K562 (cell line): ENCODE measurements around the gene DBP. TPM values are rescaled to one million over a fixed set of nuclear protein-coding genes. Genes with fewer than 3 reads are reported as not detected.

Experiments
- CREM ChIP-seq: IDR thresholded peaks from 2 replicates; pipeline ENCODE4 v1.6.1; 2014; ENCODE audit warnings: antibody characterized with exemption, low read depth
- CSDE1 ChIP-seq, 2 experiments: fragments of 450-650 bp; IDR thresholded peaks; 2 replicates each; pipeline ENCODE4 v1.6.1; 2016; ENCODE audit warnings: mild to moderate bottlenecking in 1 of 2
- EGR1 ChIP-seq: fragments of 450-650 bp; conservative IDR thresholded peaks from 2 replicates; pipeline ENCODE4 v1.6.1; 2017; ENCODE audit warnings: mild to moderate bottlenecking
- FOXA3 ChIP-seq, 2 experiments: fragments of 450-650 bp in 1 of 2; sonication (generic) in 1 of 2; formaldehyde crosslinking; IDR thresholded peaks in 1 of 2; conservative IDR thresholded peaks in 1 of 2; 2 replicates each; pipeline versions ENCODE4 v1.4.0 to v1.8.0; 2020 to 2022; ENCODE audit warnings: mild to moderate bottlenecking in 2 of 2, missing genetic modification reagents in 1 of 2
- GTF2A2 ChIP-seq: IDR thresholded peaks from 2 replicates; pipeline ENCODE4 v1.6.1; 2016; ENCODE audit warnings: mild to moderate bottlenecking, missing genetic modification characterization, missing compliant biosample characterization
- HNRNPH1 ChIP-seq: fragments of 200-400 bp; formaldehyde crosslinking; optimal IDR thresholded peaks from 2 replicates; pipeline ENCODE3; 2017; ENCODE audit warnings: low read depth, mild to moderate bottlenecking, low read length, moderate library complexity
- SMARCC2 ChIP-seq: fragments of 450-650 bp; IDR thresholded peaks from 2 replicates; pipeline ENCODE4 v1.6.1; 2017; ENCODE audit warnings: antibody characterized with exemption, moderate library complexity, mild to moderate bottlenecking, low read depth
- ZFX ChIP-seq: sonication (generic); formaldehyde crosslinking; IDR thresholded peaks from 2 replicates; pipeline ENCODE4 v1.8.0; 2022; ENCODE audit warnings: mild to moderate bottlenecking, missing genetic modification reagents, moderate library complexity
- ZNF12 ChIP-seq: sonication (generic); formaldehyde crosslinking; IDR thresholded peaks from 2 replicates; pipeline ENCODE4 v1.4.0; 2020; ENCODE audit warnings: mild to moderate bottlenecking, missing genetic modification reagents
- ZNF347 ChIP-seq: fragments of 450-650 bp; formaldehyde crosslinking; IDR thresholded peaks from 2 replicates; pipeline ENCODE4 v1.4.0; 2020; ENCODE audit warnings: low read depth, mild to moderate bottlenecking, moderate library complexity
- ZNF57 ChIP-seq: fragments of 450-650 bp; formaldehyde crosslinking; IDR thresholded peaks from 2 replicates; pipeline ENCODE4 v1.4.0; 2020; ENCODE audit warnings: mild to moderate bottlenecking, moderate library complexity
- ZNF766 ChIP-seq: fragments of 200-800 bp; sonication (Bioruptor generic); conservative IDR thresholded peaks from 2 replicates; pipeline ENCODE4 v1.6.1; 2016; ENCODE audit warnings: missing genetic modification characterization, missing compliant biosample characterization
- ZSCAN32 ChIP-seq: fragments of 450-650 bp; formaldehyde crosslinking; IDR thresholded peaks from 2 replicates; pipeline ENCODE4 v1.4.0; 2020; ENCODE audit warnings: mild to moderate bottlenecking, moderate library complexity
- polyA plus RNA-seq, 8 experiments: library from polyadenylated mRNA; depleted of rRNA in 4 of 8; stranded (reverse) in 5 of 8; unstranded in 3 of 8; fragments of >200 nt; fragmentation: Nextera tagmentation in 2 of 8; fragmentation: Illumina TruSeq in 1 of 8; extraction: Ambion mirVana in 2 of 8; extraction: Trizol in 1 of 8; gene quantifications; 2 replicates each; pipeline versions ENCODE4 v1.2.1 to v1.2.3, GENCODE V29; 2011 to 2014; ENCODE audit warnings: inconsistent platforms in 1 of 8, missing spikeins in 1 of 8
- total RNA-seq, 7 experiments: library from RNA; depleted of rRNA in 6 of 7; stranded (reverse); fragments of >200 nt in 6 of 7; fragmentation: Illumina TruSeq in 2 of 7; extraction: Trizol in 2 of 7; gene quantifications; 2 replicates each; pipeline versions ENCODE4 v1.2.1 to v1.2.3, GENCODE V29; 2011 to 2021; ENCODE audit warnings: low replicate concordance in 1 of 7
- TF ChIP-seq, protein P1 (sequence below): fragments of 450-650 bp; IDR thresholded peaks from one replicate; pipeline ENCODE4 v1.6.1; 2018; ENCODE audit warnings: mild to moderate bottlenecking, moderate library complexity; ENCODE audit not compliant: partially characterized antibody
- TF ChIP-seq, protein P2 (sequence below): fragments of 450-650 bp; formaldehyde crosslinking; IDR thresholded peaks from 2 replicates; pipeline ENCODE4 v1.4.0; 2020; ENCODE audit warnings: mild to moderate bottlenecking, moderate library complexity
- TF ChIP-seq, protein P3 (sequence below): fragments of 450-650 bp; IDR thresholded peaks from 2 replicates; pipeline ENCODE4 v1.6.1; 2016; ENCODE audit warnings: missing biosample characterization, missing genetic modification characterization
- TF ChIP-seq, protein P4 (sequence below): sonication (generic); formaldehyde crosslinking; IDR thresholded peaks from 2 replicates; pipeline ENCODE4 v1.8.1; 2022; ENCODE audit warnings: missing genetic modification reagents
- TF ChIP-seq, protein P5 (sequence below): fragments of 250-450 bp; sonication (Bioruptor Pico); IDR thresholded peaks from 2 replicates; pipeline ENCODE4 v1.5.0; 2021; ENCODE audit warnings: mild to moderate bottlenecking, moderate library complexity

DBP gene
- total and polyA plus RNA-seq, 9 of the 15 experiments (the other 6 are each of a cell fraction or from before 2014, with no cell fraction given) = 0.25 to 5.5 (median 1.8) TPM

DNA sequence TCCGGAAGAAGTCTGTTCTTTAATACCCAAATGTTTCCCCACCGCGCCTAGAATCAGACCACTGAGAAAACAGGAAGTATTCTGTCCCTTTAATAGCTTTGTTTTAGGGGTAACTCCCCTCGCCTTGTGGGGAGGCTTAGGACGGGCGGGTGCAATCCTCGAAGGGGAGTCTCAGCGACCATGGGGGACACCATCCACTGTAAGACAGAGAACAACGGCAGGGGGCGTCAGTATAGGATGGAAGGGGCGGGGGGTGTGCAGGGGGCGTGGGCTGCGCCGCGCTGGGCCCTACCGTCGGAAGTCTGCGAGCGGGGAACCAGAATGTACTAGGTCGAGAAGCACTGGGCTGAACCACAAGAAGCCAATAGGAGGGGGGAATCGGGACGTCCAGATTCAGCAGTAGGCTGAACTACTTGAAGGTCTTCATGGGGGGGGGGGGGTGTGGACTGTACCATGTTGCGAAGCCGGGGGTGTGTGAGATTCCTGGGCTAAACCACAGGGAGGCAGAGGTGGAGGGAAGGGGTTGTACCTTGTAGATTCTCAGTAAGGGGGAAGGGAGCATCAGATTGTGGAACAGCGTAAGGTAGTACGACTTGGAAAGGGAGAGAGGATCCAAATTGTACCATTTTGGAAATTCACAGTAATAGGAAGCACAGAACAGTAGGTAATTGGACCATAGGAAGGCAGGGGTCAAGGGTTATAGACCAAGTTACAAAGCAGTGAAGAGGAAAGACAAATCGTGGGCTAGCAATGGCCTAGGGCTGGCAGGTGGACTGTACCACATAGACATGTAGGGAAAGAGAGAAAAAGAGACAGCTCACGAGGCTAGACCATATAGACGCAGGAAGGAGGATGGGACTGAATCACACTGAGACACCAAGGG is 1.0 kb upstream of the DBP start (continued):
- no peak for TF ChIP-seq ZNF766 (CRISPR knock-in tag)
- no peak for TF ChIP-seq ZSCAN32 (CRISPR knock-in tag)
- no peak for TF ChIP-seq GTF2A2
- no peak for TF ChIP-seq ZNF347 (CRISPR knock-in tag)
- no peak for TF ChIP-seq ZFX (CRISPR knock-in tag)
- TF ChIP-seq, protein P1, sequence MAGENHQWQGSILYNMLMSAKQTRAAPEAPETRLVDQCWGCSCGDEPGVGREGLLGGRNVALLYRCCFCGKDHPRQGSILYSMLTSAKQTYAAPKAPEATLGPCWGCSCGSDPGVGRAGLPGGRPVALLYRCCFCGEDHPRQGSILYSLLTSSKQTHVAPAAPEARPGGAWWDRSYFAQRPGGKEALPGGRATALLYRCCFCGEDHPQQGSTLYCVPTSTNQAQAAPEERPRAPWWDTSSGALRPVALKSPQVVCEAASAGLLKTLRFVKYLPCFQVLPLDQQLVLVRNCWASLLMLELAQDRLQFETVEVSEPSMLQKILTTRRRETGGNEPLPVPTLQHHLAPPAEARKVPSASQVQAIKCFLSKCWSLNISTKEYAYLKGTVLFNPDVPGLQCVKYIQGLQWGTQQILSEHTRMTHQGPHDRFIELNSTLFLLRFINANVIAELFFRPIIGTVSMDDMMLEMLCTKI = no peak
- TF ChIP-seq, protein P2, sequence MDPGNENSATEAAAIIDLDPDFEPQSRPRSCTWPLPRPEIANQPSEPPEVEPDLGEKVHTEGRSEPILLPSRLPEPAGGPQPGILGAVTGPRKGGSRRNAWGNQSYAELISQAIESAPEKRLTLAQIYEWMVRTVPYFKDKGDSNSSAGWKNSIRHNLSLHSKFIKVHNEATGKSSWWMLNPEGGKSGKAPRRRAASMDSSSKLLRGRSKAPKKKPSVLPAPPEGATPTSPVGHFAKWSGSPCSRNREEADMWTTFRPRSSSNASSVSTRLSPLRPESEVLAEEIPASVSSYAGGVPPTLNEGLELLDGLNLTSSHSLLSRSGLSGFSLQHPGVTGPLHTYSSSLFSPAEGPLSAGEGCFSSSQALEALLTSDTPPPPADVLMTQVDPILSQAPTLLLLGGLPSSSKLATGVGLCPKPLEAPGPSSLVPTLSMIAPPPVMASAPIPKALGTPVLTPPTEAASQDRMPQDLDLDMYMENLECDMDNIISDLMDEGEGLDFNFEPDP (CRISPR knock-in tag) = no peak
- peak; percentile 76; the same call in 1 of the 2 replicates for TF ChIP-seq ZNF12 (CRISPR knock-in tag)
- no peak for TF ChIP-seq FOXA3 (CRISPR knock-in tag; conservative IDR thresholded peaks at IDR 0.05 in 1 of 2, IDR thresholded peaks at IDR 0.05 in 1 of 2)
- TF ChIP-seq CSDE1 (IDR thresholded peaks at IDR 0.05) = no peak; a peak in 1 of 4 replicates
- TF ChIP-seq HNRNPH1 = no peak
- TF ChIP-seq CREM = peak; percentile 59; the same call in 1 of the 2 replicates
- TF ChIP-seq, protein P3, sequence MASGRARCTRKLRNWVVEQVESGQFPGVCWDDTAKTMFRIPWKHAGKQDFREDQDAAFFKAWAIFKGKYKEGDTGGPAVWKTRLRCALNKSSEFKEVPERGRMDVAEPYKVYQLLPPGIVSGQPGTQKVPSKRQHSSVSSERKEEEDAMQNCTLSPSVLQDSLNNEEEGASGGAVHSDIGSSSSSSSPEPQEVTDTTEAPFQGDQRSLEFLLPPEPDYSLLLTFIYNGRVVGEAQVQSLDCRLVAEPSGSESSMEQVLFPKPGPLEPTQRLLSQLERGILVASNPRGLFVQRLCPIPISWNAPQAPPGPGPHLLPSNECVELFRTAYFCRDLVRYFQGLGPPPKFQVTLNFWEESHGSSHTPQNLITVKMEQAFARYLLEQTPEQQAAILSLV (tag) = no peak
- TF ChIP-seq SMARCC2 = no peak
- TF ChIP-seq, protein P4, sequence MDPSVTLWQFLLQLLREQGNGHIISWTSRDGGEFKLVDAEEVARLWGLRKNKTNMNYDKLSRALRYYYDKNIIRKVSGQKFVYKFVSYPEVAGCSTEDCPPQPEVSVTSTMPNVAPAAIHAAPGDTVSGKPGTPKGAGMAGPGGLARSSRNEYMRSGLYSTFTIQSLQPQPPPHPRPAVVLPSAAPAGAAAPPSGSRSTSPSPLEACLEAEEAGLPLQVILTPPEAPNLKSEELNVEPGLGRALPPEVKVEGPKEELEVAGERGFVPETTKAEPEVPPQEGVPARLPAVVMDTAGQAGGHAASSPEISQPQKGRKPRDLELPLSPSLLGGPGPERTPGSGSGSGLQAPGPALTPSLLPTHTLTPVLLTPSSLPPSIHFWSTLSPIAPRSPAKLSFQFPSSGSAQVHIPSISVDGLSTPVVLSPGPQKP = no peak
- peak; percentile 31 for TF ChIP-seq EGR1
- no peak for TF ChIP-seq ZNF57
- TF ChIP-seq, protein P5, sequence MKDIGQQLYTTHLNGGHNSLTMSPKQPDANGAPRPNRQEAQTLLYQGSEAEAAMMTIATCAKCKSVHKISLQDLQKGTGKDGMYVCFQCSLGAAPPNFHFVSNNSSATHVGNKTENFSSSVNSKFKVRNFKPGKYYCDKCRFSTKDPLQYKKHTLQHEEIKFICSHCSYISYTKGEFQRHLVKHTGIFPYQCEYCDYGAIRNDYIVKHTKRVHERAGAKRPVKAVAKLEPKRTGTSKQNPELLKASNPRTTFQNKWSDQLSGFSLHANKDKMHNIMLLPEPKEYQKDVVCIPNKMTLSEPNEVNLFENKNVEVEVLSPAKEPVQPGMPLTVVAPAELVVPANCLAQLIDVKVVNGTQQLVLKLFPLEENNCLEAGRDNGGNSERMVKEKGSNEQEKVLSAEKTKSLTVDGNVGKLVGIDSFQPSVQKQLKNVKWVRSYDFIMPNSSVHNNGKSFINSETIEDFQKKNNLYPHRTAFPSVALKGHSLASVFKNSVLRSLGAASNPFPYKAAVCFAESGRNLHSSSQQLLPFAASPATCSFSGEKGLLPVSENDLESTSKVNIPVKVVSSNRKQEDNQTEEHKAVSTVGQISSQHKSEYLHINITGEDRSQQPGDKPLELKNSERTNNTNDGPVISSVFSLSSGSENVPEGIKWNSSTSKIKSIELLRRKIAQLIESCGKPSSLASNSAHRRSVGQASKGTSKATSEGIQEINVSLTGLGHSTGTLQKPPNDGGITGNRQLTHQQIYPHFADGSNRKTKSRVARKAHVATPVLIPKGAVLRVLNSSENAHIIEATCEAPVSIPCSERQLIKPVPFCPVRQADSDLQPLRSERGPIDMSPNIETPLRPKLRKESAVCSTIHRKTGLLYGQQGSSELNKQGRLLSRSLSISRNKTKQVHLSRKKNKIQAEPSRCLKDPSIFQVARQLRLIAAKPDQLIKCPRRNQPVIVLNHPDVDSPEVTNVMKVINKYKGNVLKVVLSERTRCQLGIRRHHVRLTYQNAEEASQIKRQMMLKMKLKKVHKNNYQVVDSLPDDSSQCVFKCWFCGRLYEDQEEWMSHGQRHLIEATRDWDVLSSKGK (CRISPR knock-in tag) = no peak
